GM06990 (cell line): ENCODE data around the gene SYNM.
A peak's percentile ranks its signal among the peaks of the same experiment; 100 is the strongest.
"Not testable (repeated sequence)": the region's sequence is repeated elsewhere in the genome, so short reads cannot be mapped to it uniquely, and the experiment has no call there.

Experiments
- DNase-seq: peaks from one replicate; pipeline ENCODE4 v3.0.0-alpha.2; 2011; ENCODE audit not compliant: insufficient read length; ENCODE audit errors: extremely low read depth
- H3K27me3 ChIP-seq: replicated peaks from 2 replicates; pipeline ENCODE4 v1.6.0; 2011; ENCODE audit warnings: low read length; ENCODE audit not compliant: control insufficient read depth, insufficient read depth
- H3K36me3 ChIP-seq: 2 replicates; pipeline ENCODE4 v1.5.1; 2011; ENCODE audit warnings: low read length; ENCODE audit not compliant: control insufficient read depth, insufficient read depth
- H3K4me3 ChIP-seq: replicated peaks from 2 replicates; pipeline ENCODE4 v1.5.1; 2011; ENCODE audit warnings: low read depth, mild to moderate bottlenecking, control low read depth, low read length
- CTCF ChIP-seq: IDR thresholded peaks from 2 replicates; pipeline ENCODE4 v1.5.1; 2011; ENCODE audit warnings: low read length, control low read depth, mild to moderate bottlenecking, inconsistent platforms; ENCODE audit not compliant: insufficient read depth, poor library complexity, severe bottlenecking

SYNM gene

GRCh38 chr15:99058421-99058870 is 46.4 kb upstream of the SYNM start:
- H3K36me3 ChIP-seq: no peaks in the 10 kb centered on the region
- DNase-seq: no peak
- H3K4me3 ChIP-seq: peak overlapping the region; percentile 38
- TF ChIP-seq CTCF: no peak
- no peaks in the 10 kb centered on the region; the same call in 1 of the 2 replicates for H3K27me3 ChIP-seq

GRCh38 chr15:99059010-99059981 is 45.6 kb upstream of the SYNM start:
- Histone ChIP-seq H3K36me3 (no peaks in the 10 kb centered on the region), H3K27me3 (no peaks in the 10 kb centered on the region; the same call in 1 of the 2 replicates), H3K4me3 (peak overlapping the region; percentile 66)
- peak; percentile 35 for TF ChIP-seq CTCF
- peak; percentile 64 for DNase-seq

DNA sequence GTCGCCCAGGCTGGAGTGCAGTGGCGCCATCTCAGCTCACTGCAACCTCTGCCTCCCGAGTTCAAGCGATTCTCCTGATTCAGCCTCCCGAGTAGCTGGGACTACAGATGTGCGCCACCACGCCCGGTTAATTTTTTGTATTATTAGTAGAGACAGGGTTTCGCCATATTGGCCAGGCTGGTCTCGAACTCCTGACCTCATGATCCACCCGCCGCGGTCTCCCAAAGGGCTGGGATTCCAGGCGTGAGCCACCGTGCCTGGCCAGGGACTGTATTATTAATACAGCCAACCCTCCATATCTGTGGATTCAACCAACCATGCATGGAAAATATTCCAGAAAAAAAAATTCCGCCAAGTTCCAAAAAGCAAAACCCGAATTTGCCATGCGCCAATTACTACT is 44.7 kb upstream of the SYNM start:
- H3K36me3 ChIP-seq, H3K4me3 ChIP-seq, H3K27me3 ChIP-seq, DNase-seq: not testable (repeated sequence)

- Histone ChIP-seq H3K36me3 (no peaks in the 10 kb centered on the region), H3K4me3 (no peak overlapping the region), H3K27me3 (no peaks in the 10 kb centered on the region; the same call in 1 of the 2 replicates)
- DNase-seq: no peak
- TF ChIP-seq CTCF: no peak
Observed at GRCh38 chr15:99062226-99062625, 42.7 kb upstream of the SYNM start.

DNA sequence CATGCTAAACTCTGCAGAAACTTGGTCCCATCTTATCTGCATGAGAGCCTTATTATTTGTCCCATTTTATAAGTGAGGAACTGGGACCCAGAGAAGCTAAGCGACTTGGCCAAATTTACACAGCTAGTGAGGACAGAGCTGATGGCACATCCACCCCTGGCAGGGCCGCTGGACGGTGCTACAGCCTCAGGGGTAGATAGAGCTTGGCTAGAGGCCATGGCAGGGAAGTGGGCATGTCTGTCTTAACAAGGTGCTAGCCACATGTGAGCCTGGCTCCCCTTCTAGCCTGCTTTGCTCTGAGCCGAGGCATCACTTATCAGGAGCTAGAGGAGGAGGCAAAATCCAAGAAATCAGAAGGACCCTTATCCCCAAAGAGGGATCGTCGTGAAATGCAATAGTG is 36.7 kb upstream of the SYNM start:
- no peak for TF ChIP-seq CTCF
- no peaks in the 10 kb centered on the region for H3K36me3 ChIP-seq
- DNase-seq: no peak

DNA sequence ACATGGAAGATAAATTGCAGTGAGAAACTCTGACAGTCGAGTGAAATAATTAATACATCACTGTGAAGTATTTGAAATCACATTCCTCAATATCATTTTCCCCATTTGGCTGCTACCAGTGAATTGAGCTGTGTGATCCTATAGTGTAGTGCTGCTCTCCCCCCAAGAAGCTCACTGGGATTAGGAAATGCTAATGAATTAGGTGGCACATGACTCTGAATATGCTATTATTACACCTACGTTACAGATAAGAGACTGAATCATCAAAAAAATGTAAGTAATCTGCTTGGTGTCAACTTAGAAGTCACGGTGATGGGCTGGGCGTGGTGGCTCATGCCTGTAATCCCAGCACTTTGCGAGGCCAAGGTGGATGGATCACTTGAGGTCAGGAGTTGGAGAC is 34.7 kb upstream of the SYNM start:
- TF ChIP-seq CTCF: no peak
- Histone ChIP-seq H3K36me3 (no peaks in the 10 kb centered on the region), H3K4me3 (no peak overlapping the region), H3K27me3 (no peaks in the 10 kb centered on the region)
- DNase-seq: no peak

More for the DNA sequence above, 36.7 kb upstream of the SYNM start:
- Histone ChIP-seq H3K27me3 (no peaks in the 10 kb centered on the region), H3K4me3 (no peak overlapping the region)
